Kidney epithelial cell (primary cell): Measurements from ENCODE around the gene CNOT6. TPM values are rescaled to one million over a fixed set of nuclear protein-coding genes. Genes with fewer than 3 reads are reported as not detected.

ENCODE experiments used
- DNase-seq: peaks from one replicate; pipeline ENCODE4 v3.0.0-alpha.2; 2010; ENCODE audit warnings: low read depth
- H3K27me3 ChIP-seq: 2 replicates; pipeline ENCODE4 v1.6.0; 2011; ENCODE audit warnings: low read length; ENCODE audit not compliant: control insufficient read depth, insufficient read depth
- H3K36me3 ChIP-seq: 2 replicates; pipeline ENCODE4 v1.5.1; 2011; ENCODE audit warnings: low read length; ENCODE audit not compliant: control insufficient read depth, insufficient read depth
- H3K4me3 ChIP-seq: 2 replicates; pipeline ENCODE4 v1.5.1; 2011; ENCODE audit warnings: low read depth, mild to moderate bottlenecking, control low read depth, low read length
- total RNA-seq: library from RNA; depleted of rRNA; stranded (reverse); fragments of >200 nt; gene quantifications from 2 replicates; pipeline ENCODE4 v1.2.3, GENCODE V29; 2015
- TF ChIP-seq, protein P1 (sequence below): IDR thresholded peaks from 2 replicates; pipeline ENCODE4 v1.5.1; 2011; ENCODE audit warnings: mild to moderate bottlenecking, moderate library complexity, low read length, control low read depth, inconsistent platforms; ENCODE audit not compliant: insufficient read depth, poor library complexity, severe bottlenecking

Gene CNOT6
- total RNA-seq, 1 donor from 2014 or later = 31.1 TPM

DNA sequence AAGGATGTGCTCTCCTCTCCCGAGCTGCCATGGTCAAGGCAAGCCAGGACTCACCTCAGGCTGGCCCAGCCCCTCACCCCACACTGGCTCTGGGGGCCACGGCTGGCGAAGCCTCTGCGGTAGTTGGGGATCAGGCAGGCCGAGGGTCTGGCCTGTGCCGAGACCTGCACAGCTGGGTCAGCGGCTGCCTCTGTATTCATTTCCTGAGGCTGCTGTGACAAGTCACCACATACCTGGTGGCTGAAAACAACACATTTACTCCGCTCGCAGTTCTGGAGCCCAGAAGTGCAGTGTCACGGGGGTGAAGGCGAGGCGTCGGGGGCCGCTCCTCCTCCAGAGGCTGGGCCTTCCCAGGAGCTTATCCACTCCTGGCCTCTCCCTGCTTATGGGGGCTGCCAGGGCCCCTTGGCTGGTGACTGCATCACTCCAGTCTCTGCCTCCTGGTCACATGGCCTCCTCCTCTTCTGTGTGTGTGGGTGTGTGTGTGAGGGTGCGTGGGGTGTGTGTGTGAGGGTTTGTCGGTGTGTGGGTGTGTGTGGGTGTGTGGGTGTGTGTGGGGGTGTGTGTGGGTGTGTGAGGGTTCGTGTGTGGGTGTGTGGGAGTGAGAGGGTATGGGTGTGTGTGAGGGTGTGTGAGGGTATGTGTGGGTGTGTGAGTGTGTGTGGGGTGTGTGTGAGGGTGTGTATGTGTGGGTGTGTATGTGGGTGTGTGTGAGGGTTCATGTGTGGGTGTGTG lies 100.3 kb downstream of the CNOT6 start:
- no peak overlapping the region for H3K4me3 ChIP-seq
- no peak for DNase-seq
- H3K27me3 ChIP-seq = peaks cover 41% of the 10 kb centered on the region
- no peaks in the 10 kb centered on the region for H3K36me3 ChIP-seq
- TF ChIP-seq, protein P1, sequence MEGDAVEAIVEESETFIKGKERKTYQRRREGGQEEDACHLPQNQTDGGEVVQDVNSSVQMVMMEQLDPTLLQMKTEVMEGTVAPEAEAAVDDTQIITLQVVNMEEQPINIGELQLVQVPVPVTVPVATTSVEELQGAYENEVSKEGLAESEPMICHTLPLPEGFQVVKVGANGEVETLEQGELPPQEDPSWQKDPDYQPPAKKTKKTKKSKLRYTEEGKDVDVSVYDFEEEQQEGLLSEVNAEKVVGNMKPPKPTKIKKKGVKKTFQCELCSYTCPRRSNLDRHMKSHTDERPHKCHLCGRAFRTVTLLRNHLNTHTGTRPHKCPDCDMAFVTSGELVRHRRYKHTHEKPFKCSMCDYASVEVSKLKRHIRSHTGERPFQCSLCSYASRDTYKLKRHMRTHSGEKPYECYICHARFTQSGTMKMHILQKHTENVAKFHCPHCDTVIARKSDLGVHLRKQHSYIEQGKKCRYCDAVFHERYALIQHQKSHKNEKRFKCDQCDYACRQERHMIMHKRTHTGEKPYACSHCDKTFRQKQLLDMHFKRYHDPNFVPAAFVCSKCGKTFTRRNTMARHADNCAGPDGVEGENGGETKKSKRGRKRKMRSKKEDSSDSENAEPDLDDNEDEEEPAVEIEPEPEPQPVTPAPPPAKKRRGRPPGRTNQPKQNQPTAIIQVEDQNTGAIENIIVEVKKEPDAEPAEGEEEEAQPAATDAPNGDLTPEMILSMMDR = no peak

DNA sequence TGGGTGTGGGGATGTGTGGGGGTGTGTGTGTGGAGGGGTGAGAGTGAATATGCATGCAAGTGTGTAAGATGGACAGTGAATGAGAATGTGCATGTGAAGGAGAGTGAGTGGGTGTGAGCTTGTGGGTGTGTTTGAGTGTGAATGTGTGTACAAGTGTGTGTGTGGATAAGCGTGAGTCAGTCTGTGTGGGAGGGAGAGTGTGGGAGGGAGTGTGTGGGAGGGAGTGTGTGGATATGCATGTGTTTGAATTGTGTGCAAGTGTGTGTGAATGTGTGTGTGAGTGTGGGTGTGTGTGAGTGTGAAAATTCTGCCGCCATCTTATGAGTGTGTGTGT lies 100.8 kb downstream of the CNOT6 start:
- H3K36me3 ChIP-seq = no peaks in the 10 kb centered on the region
- H3K27me3 ChIP-seq = peaks cover 37% of the 10 kb centered on the region
- no peak for DNase-seq
- no peak overlapping the region for H3K4me3 ChIP-seq
- TF ChIP-seq, protein P1 = no peak

DNA sequence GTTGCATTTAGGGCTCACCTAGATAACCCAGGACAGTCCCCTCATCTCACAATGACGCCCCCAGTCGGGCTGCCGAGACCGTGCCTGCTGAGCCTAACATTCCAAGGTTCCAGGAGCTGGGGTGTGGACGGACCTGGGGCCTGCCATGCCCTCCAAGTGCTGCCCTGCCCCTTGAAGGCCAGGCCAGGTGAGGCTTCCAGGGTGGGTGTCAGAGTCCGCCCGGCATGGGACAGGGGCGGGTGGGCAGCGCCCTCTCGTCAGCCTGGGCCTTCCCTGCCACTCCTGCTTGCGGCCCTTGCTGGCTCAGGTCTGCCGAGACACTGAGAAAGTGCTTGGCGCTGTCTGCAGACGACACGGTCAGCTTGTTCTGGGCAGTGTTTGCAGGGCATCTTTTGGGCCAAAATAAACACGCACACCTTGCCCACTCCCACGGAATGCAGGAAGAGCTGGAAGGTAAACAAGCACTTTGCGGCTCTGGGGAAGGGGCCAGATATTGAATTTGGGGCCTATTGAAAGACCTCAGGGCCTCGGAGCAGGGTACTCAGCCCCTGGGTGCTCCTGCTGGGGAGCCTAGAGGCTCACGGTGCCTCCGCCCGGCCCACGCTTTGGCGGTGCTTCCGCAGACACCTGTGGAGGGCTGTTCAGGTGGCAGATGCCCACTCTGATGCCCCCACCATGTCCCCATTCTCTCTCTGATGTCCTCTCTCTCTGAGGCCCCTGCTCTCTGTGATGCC lies 101.4 kb downstream of the CNOT6 start:
- TF ChIP-seq, protein P1 = no peak
- Histone ChIP-seq H3K27me3 (peaks cover 32% of the 10 kb centered on the region), H3K36me3 (no peaks in the 10 kb centered on the region), H3K4me3 (no peak overlapping the region)
- no peak for DNase-seq

DNA sequence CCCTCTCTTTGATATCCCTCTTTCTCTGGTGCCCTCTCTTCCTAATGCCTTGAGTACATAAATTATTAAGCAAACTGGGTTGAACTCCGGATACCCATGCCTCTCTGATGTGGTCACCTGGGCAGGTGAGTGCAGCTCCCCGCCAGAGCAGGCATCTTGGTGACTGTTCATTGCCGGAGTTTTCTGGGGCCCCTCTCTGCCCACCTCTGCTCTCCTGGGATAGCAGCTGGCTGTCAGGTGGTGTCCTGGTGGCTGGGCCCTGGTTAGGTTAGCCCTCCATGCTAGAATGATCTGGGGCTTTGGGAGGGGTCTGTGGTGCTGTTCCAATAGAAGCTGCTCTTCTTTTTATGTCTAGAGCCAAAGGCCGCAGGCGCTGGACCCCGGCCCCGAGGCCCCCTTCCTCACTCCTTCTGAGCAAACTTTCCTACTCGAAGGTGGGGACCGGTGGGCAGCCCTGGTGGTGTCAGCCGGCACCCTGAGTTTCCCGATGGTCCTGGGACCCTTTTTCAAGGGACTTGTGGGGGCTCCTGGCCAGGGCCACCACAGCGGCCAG lies 102.0 kb downstream of the CNOT6 start:
- Histone ChIP-seq H3K27me3 (peaks cover 26% of the 10 kb centered on the region), H3K4me3 (no peak overlapping the region), H3K36me3 (no peaks in the 10 kb centered on the region)
- no peak for DNase-seq
- TF ChIP-seq, protein P1 = no peak

DNA sequence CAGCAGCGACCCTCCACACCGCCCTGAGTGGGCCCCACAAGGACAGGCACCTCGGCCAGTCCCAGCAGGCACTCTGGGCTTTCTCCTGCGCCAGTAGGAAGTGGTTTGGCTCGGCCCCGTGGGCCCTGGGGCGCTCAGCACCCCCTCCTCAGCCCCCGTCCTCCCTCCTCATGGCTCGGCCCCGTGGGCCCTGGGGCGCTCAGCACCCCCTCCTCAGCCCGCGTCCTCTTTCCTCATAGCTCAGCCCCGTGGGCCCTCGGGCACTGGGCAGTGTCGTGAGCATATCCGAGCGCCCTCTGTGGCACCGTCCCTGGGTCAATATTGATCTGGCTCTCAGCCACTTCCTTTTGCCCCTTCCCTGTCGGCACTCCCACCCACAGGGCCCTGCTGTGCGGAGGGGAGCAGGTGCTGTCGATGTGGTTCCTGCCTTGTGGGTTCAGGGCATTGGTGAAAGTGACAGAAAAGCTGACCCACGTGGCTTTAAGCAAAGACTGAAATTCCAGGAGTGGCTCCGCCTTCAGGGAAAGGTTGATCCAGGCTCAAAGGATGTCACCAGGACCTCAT lies 102.6 kb downstream of the CNOT6 start:
- TF ChIP-seq, protein P1 = no peak
- H3K4me3 ChIP-seq = no peak overlapping the region
- no peaks in the 10 kb centered on the region for H3K36me3 ChIP-seq
- H3K27me3 ChIP-seq = peaks cover 24% of the 10 kb centered on the region
- DNase-seq = no peak
